Peyer's patch (tissue), 4 donors: Measurements from ENCODE around the gene TPRG1L. TPM values are rescaled to one million over a fixed set of nuclear protein-coding genes. Genes with fewer than 3 reads are reported as not detected.

ENCODE experiments used
- DNase-seq, 3 donors: peaks; one replicate each; pipeline ENCODE4 v3.0.0-alpha.2; 2017 to 2019
- H3K27ac ChIP-seq, 4 donors: fragments of 200-600 bp; sonication (generic); one replicate each; pipeline ENCODE4 v1.5.1; 2016 to 2019
- H3K27me3 ChIP-seq, 2 donors: fragments of 200-600 bp; sonication (generic); one replicate each; pipeline ENCODE4 v1.5.1; 2019
- H3K36me3 ChIP-seq, 3 donors: fragments of 200-600 bp; sonication (generic); one replicate each; pipeline ENCODE4 v1.5.1; 2016 to 2019
- H3K4me1 ChIP-seq, 4 donors: fragments of 200-600 bp; sonication (generic); one replicate each; pipeline ENCODE4 v1.5.1; 2016 to 2019
- H3K4me3 ChIP-seq, 4 donors: fragments of 200-600 bp; sonication (generic); 1 replicate in 3 of 4; 2 replicates in 1 of 4; pipeline ENCODE4 v1.5.1; 2016 to 2019; ENCODE audit warnings: mild to moderate bottlenecking in 1 of 4
- H3K9me3 ChIP-seq, 4 donors: fragments of 200-600 bp; sonication (generic); one replicate each; pipeline ENCODE4 v1.5.1; 2016 to 2019; ENCODE audit warnings: mild to moderate bottlenecking in 1 of 4
- CTCF ChIP-seq, 6 experiments: fragments of 450-650 bp in 4 of 6; fragments of 200-600 bp in 2 of 6; sonication (generic) in 1 of 6; IDR thresholded peaks; one replicate each; pipeline ENCODE4 v1.5.1; 2017 to 2019; ENCODE audit warnings: antibody characterized with exemption in 6 of 6, mild to moderate bottlenecking in 3 of 6, moderate library complexity in 1 of 6
- POLR2A ChIP-seq, 2 donors: fragments of 450-650 bp; IDR thresholded peaks; one replicate each; pipeline ENCODE4 v1.5.1; 2017; ENCODE audit warnings: antibody characterized with exemption in 2 of 2, mild to moderate bottlenecking in 2 of 2, moderate library complexity in 2 of 2
- total RNA-seq, 4 donors: library from RNA; depleted of rRNA; stranded (reverse); fragments of >200 nt; gene quantifications; one replicate each; pipeline ENCODE4 v1.1.0, GENCODE V29; 2016

The TPRG1L gene
- total RNA-seq, 4 donors from 2014 or later, result 16.5 to 93.9 (median 71.3) TPM

- H3K4me1 ChIP-seq, result peaks cover 0 to 35% (median 7%) of the 10 kb centered on the region in 4 donors
- H3K27ac ChIP-seq, result peak overlapping the region in 3 of 4 donors; percentile 94 to 100 (median 95)
- peak overlapping the region in 2 of 4 donors; percentile 98 to 100 for H3K4me3 ChIP-seq
- DNase-seq, result no peak
- no peaks in the 10 kb centered on the region for H3K27me3 ChIP-seq
- H3K9me3 ChIP-seq, result no peaks in the 10 kb centered on the region
- H3K36me3 ChIP-seq, result peaks cover 0 to 44% (median 0%) of the 10 kb centered on the region in 3 donors
- TF ChIP-seq POLR2A (IDR thresholded peaks at IDR 0.05) (no peak), CTCF (IDR thresholded peaks at IDR 0.05) (no peak)
These were observed 1.2 kb downstream of the TPRG1L start for GRCh38 chr1:3626025-3626424.

- H3K4me3 ChIP-seq, result no peak overlapping the region
- DNase-seq, result no peak
- peaks cover 0 to 27% (median 7%) of the 10 kb centered on the region in 4 donors for H3K4me1 ChIP-seq
- H3K9me3 ChIP-seq, result no peaks in the 10 kb centered on the region
- H3K27me3 ChIP-seq, result no peaks in the 10 kb centered on the region
- TF ChIP-seq CTCF (IDR thresholded peaks at IDR 0.05) (no peak), POLR2A (IDR thresholded peaks at IDR 0.05) (no peak)
- H3K36me3 ChIP-seq, result peaks cover 0 to 61% (median 0%) of the 10 kb centered on the region in 3 donors
- H3K27ac ChIP-seq, result no peak overlapping the region
These were observed 2.9 kb downstream of the TPRG1L start for GRCh38 chr1:3627515-3628253.

- Histone ChIP-seq H3K36me3 (peaks cover 0 to 66% (median 0%) of the 10 kb centered on the region in 3 donors), H3K27me3 (no peaks in the 10 kb centered on the region), H3K27ac (no peak overlapping the region), H3K9me3 (no peaks in the 10 kb centered on the region), H3K4me3 (no peak overlapping the region), H3K4me1 (peaks cover 0 to 20% (median 5%) of the 10 kb centered on the region in 4 donors)
- no peak for DNase-seq
- TF ChIP-seq CTCF (IDR thresholded peaks at IDR 0.05) (no peak), POLR2A (IDR thresholded peaks at IDR 0.05) (no peak)
These were observed 3.6 kb downstream of the TPRG1L start for GRCh38 chr1:3628445-3628844.

- Histone ChIP-seq H3K27me3 (no peaks in the 10 kb centered on the region), H3K27ac (no peak overlapping the region), H3K9me3 (no peaks in the 10 kb centered on the region), H3K36me3 (peaks cover 0 to 78% (median 0%) of the 10 kb centered on the region in 3 donors), H3K4me3 (no peak overlapping the region), H3K4me1 (peaks cover 0 to 14% (median 2%) of the 10 kb centered on the region in 4 donors)
- TF ChIP-seq POLR2A (IDR thresholded peaks at IDR 0.05) (no peak), CTCF (IDR thresholded peaks at IDR 0.05) (no peak)
- DNase-seq, result no peak
These were observed 4.8 kb downstream of the TPRG1L start for GRCh38 chr1:3629561-3630160.

- Histone ChIP-seq H3K27me3 (no peaks in the 10 kb centered on the region), H3K4me1 (peaks cover 0 to 14% (median 2%) of the 10 kb centered on the region in 4 donors), H3K27ac (no peak overlapping the region), H3K9me3 (no peaks in the 10 kb centered on the region), H3K36me3 (peaks cover 0 to 84% (median 0%) of the 10 kb centered on the region in 3 donors), H3K4me3 (no peak overlapping the region)
- DNase-seq, result no peak
- TF ChIP-seq CTCF (IDR thresholded peaks at IDR 0.05), result no peak
- TF ChIP-seq POLR2A (IDR thresholded peaks at IDR 0.05), result no peak
These were observed 5.4 kb downstream of the TPRG1L start for GRCh38 chr1:3630161-3630611.
